DMS53 (cell line): ENCODE measurements around the gene GLDC.
"Not testable (repeated sequence)": the region's sequence is repeated elsewhere in the genome, so short reads cannot be mapped to it uniquely, and the experiment has no call there.

ENCODE experiments used
- DNase-seq: peaks from one replicate; lab custom pipeline; 2025; lab: John Stamatoyannopoulos, UW

The GLDC gene

GRCh38 chr9:6645355-6646292, at the start of gene GLDC:
Gene GLDC (minus strand): TSS chr9:6645729. CDS start chr9:6645499, 230 bp downstream.
- peak; percentile 92 for DNase-seq

GRCh38 chr9:6692881-6693361, 47.4 kb upstream of the GLDC start:
- DNase-seq = no peak

GRCh38 chr9:6692433-6692832, 46.9 kb upstream of the GLDC start:
- no peak for DNase-seq

- not testable (repeated sequence) for DNase-seq
Observed at GRCh38 chr9:6690675-6691070, 45.1 kb upstream of the GLDC start.

- DNase-seq = no peak
Observed at GRCh38 chr9:6689893-6690674, 44.6 kb upstream of the GLDC start.

- no peak for DNase-seq
Observed at GRCh38 chr9:6687180-6687579, 41.7 kb upstream of the GLDC start.

- DNase-seq = peak; percentile 14
Observed at GRCh38 chr9:6686396-6686795, 40.9 kb upstream of the GLDC start.

- peak; percentile 79 for DNase-seq
Observed at GRCh38 chr9:6681957-6682501, 36.5 kb upstream of the GLDC start.

- peak; percentile 99 for DNase-seq
Observed at GRCh38 chr9:6681147-6681956, 35.8 kb upstream of the GLDC start.

- peak; percentile 90 for DNase-seq
Observed at GRCh38 chr9:6680797-6681146, 35.2 kb upstream of the GLDC start.

GRCh38 chr9:6677803-6678202, 32.3 kb upstream of the GLDC start:
- no peak for DNase-seq

GRCh38 chr9:6676254-6676921, 30.9 kb upstream of the GLDC start:
- DNase-seq = no peak

GRCh38 chr9:6675268-6675667, 29.7 kb upstream of the GLDC start:
- peak; percentile 49 for DNase-seq

GRCh38 chr9:6673326-6674025, 27.9 kb upstream of the GLDC start:
- DNase-seq = peak; percentile 50

GRCh38 chr9:6672118-6672517, 26.6 kb upstream of the GLDC start:
- DNase-seq = no peak

GRCh38 chr9:6671416-6671815, 25.9 kb upstream of the GLDC start:
- no peak for DNase-seq

- no peak for DNase-seq
Observed at GRCh38 chr9:6669881-6670280, 24.4 kb upstream of the GLDC start.

- peak; percentile 67 for DNase-seq
Observed at GRCh38 chr9:6667633-6668280, 22.2 kb upstream of the GLDC start.

GRCh38 chr9:6667080-6667479, 21.6 kb upstream of the GLDC start:
- no peak for DNase-seq

- DNase-seq = no peak
Observed at GRCh38 chr9:6665628-6666027, 20.1 kb upstream of the GLDC start.
